ENCODE results near the gene FAM20C. TPM values are rescaled to one million over a fixed set of nuclear protein-coding genes. Genes with fewer than 3 reads are reported as not detected.

The FAM20C gene
- total and polyA plus RNA-seq, 7 donors = 15.6 to 47.6 (median 28.1) TPM

GRCh38 chr7:193481-194251 is 1.3 kb downstream of the FAM20C start:
- Histone ChIP-seq H3K9me3 (no peaks in the 10 kb centered on the region), H3K27me3 (ENCODE audit: insufficient read depth in 3 of 3, low read length in 2 of 3) (no peaks in the 10 kb centered on the region), H3K4me3 (peak overlapping the region; percentile 84), H3K27ac (peak overlapping the region; percentile 93), H3K4me1 (peaks cover 32% of the 10 kb centered on the region), H3K36me3 (ENCODE audit: insufficient read depth in 1 of 2, low read depth in 1 of 2) (peaks cover 0 to 38% of the 10 kb centered on the region in 2 donors)
- peak in 1 of 4 donors; percentile 2 for ATAC-seq
- intact Hi-C loops (cut with DNase I) = loop anchor here in 1 of 2 donors (5.0 kb wide), 2 partner anchors 39 to 41 kb away; no protein-coding TSS in a partner anchor
- no peak for TF ChIP-seq CTCF (IDR thresholded peaks at IDR 0.05)
- WGBS, 3 donors = 1% methylated on average over 48 to 57 of the region's 57 CpGs
- no peak for DNase-seq

GRCh38 chr7:194252-195009 is 2.1 kb downstream of the FAM20C start:
- peak overlapping the region; percentile 93 for H3K27ac ChIP-seq
- H3K27me3 ChIP-seq (ENCODE audit: insufficient read depth in 3 of 3, low read length in 2 of 3) = no peaks in the 10 kb centered on the region
- WGBS, 3 donors = 24 to 28% (median 25%) methylated on average over 26 to 27 of the region's 27 CpGs
- no peaks in the 10 kb centered on the region for H3K9me3 ChIP-seq
- H3K4me3 ChIP-seq = peak overlapping the region; percentile 84
- TF ChIP-seq CTCF (IDR thresholded peaks at IDR 0.05) = no peak
- peaks cover 38% of the 10 kb centered on the region for H3K4me1 ChIP-seq
- peak in 3 of 4 donors; percentile 9 to 32 (median 25) for ATAC-seq
- DNase-seq = no peak
- intact Hi-C loops (cut with DNase I) = loop anchor here in 1 of 2 donors (5.0 kb wide), 2 partner anchors 38 to 42 kb away; no protein-coding TSS in a partner anchor
- H3K36me3 ChIP-seq (ENCODE audit: insufficient read depth in 1 of 2, low read depth in 1 of 2) = peaks cover 0 to 44% of the 10 kb centered on the region in 2 donors

- intact Hi-C loops (cut with DNase I) = no loop called here
Measured at GRCh38 chr7:195010-195829, 2.8 kb downstream of the FAM20C start.

More at GRCh38 chr7:195010-195829, 2.8 kb downstream of the FAM20C start:
- no peak for DNase-seq
- Histone ChIP-seq H3K4me1 (peaks cover 45% of the 10 kb centered on the region), H3K4me3 (peak overlapping the region; percentile 84), H3K36me3 (ENCODE audit: insufficient read depth in 1 of 2, low read depth in 1 of 2) (peaks cover 0 to 45% of the 10 kb centered on the region in 2 donors), H3K27ac (peak overlapping the region; percentile 93), H3K27me3 (ENCODE audit: insufficient read depth in 3 of 3, low read length in 2 of 3) (no peaks in the 10 kb centered on the region), H3K9me3 (no peaks in the 10 kb centered on the region)
- TF ChIP-seq CTCF (IDR thresholded peaks at IDR 0.05) = no peak
- ATAC-seq = peak in 3 of 4 donors; percentile 18 to 30 (median 22)
- WGBS, 3 donors = 36 to 62% (median 54%) methylated on average over 33 of the region's 33 CpGs

Data from psoas muscle (tissue), 8 donors.